A673 (cell line): Measurements from ENCODE around the gene FOXK1.
A peak's percentile ranks its signal among the peaks of the same experiment; 100 is the strongest.

Source experiments
- EZH2 ChIP-seq: fragments of 200-600 bp; sonication (generic); IDR thresholded peaks from 2 replicates; pipeline ENCODE4 v1.6.1; 2017; ENCODE audit warnings: borderline replicate concordance, low read depth, mild to moderate bottlenecking, mixed read lengths, antibody characterized with exemption, low read length; ENCODE audit not compliant: poor library complexity, severe bottlenecking
- TF ChIP-seq, protein P1 (sequence below): fragments of 300-800, 200-600 bp; sonication (generic); conservative IDR thresholded peaks from 2 replicates; pipeline ENCODE4 v1.5.1; 2017; ENCODE audit warnings: low read depth, mild to moderate bottlenecking, antibody characterized with exemption, low read length, moderate library complexity, mixed read lengths

DNA sequence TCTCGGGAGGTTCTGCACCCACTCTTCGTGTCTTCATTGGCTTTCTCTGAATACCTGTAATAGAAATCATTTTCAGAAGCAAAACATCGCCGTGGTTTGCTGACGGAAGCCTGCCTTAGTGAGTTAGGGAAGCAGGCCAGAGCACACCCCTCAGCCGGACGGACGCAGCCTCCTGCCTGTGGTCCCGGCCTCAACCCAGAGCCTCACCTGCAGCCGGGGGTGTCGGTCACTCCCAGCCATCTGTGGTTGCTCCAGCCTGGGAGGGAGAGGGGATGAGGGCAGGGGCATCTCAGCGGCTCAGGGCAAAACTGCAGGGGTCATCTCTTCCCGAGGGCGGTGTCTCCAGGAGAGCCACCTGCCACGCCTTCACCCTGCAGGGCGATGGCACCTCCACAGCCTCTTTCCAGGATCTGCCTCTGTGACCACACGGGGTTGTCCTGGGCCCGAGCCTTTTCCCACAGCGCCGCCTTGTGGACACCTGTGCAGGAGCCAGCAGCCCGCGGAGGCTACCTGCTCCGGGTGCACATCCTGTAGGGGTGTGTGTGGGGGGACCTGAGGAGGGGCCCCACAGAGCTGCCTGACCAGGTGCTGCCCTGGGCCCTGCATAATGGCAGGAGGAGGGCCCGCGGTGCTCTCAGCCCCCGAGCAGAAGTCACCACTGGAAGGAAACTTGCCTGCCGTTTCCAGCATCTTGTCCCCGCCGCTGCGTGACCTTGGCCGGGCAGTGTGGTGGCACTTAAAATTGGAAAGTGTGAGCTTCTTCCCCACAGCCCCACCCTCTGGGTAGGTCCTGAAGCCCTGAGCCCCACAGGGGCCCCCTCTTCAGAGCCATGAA is 71.7 kb downstream of the FOXK1 start:
- TF ChIP-seq EZH2, result no peak
- TF ChIP-seq, protein P1, sequence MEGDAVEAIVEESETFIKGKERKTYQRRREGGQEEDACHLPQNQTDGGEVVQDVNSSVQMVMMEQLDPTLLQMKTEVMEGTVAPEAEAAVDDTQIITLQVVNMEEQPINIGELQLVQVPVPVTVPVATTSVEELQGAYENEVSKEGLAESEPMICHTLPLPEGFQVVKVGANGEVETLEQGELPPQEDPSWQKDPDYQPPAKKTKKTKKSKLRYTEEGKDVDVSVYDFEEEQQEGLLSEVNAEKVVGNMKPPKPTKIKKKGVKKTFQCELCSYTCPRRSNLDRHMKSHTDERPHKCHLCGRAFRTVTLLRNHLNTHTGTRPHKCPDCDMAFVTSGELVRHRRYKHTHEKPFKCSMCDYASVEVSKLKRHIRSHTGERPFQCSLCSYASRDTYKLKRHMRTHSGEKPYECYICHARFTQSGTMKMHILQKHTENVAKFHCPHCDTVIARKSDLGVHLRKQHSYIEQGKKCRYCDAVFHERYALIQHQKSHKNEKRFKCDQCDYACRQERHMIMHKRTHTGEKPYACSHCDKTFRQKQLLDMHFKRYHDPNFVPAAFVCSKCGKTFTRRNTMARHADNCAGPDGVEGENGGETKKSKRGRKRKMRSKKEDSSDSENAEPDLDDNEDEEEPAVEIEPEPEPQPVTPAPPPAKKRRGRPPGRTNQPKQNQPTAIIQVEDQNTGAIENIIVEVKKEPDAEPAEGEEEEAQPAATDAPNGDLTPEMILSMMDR, result peak; percentile 93
